Suprapubic skin (tissue), 4 donors: ENCODE results near the gene CNMD. TPM values are rescaled to one million over a fixed set of nuclear protein-coding genes. Genes with fewer than 3 reads are reported as not detected.
A peak's percentile ranks its signal among the peaks of the same experiment; 100 is the strongest.

Experiments used
- DNase-seq, 2 donors: peaks; one replicate each; pipeline ENCODE4 v3.0.0-alpha.2; 2019; ENCODE audit warnings: low spot score in 2 of 2
- H3K27ac ChIP-seq: fragments of 200-600 bp; sonication (generic); one replicate; pipeline ENCODE4 v1.5.1; 2019
- H3K27me3 ChIP-seq: fragments of 200-600 bp; sonication (generic); one replicate; pipeline ENCODE4 v1.5.1; 2019
- H3K36me3 ChIP-seq: fragments of 200-600 bp; sonication (generic); one replicate; pipeline ENCODE4 v1.5.1; 2019
- H3K4me1 ChIP-seq: fragments of 200-600 bp; sonication (generic); one replicate; pipeline ENCODE4 v1.5.1; 2019
- H3K4me3 ChIP-seq: fragments of 200-600 bp; sonication (generic); one replicate; pipeline ENCODE4 v1.5.1; 2019; ENCODE audit warnings: mild to moderate bottlenecking
- H3K9me3 ChIP-seq: fragments of 200-600 bp; sonication (generic); one replicate; pipeline ENCODE4 v1.5.1; 2019
- CTCF ChIP-seq, 2 donors: fragments of 200-600 bp in 1 of 2; fragments of 450-650 bp in 1 of 2; sonication (generic) in 1 of 2; IDR thresholded peaks; one replicate each; pipeline ENCODE4 v1.5.1; 2016 to 2019; ENCODE audit warnings: antibody characterized with exemption in 2 of 2, mild to moderate bottlenecking in 1 of 2, moderate library complexity in 1 of 2
- EP300 ChIP-seq: sonication (generic); formaldehyde crosslinking; IDR thresholded peaks from one replicate; pipeline ENCODE4 v1.6.1; 2017; ENCODE audit warnings: antibody characterized with exemption
- POLR2A ChIP-seq, 2 donors: fragments of 450-650 bp; IDR thresholded peaks; one replicate each; pipeline ENCODE4 v1.6.1; 2017; ENCODE audit warnings: antibody characterized with exemption in 2 of 2, mild to moderate bottlenecking in 2 of 2, moderate library complexity in 2 of 2
- POLR2AphosphoS5 ChIP-seq, 3 donors: sonication (generic); formaldehyde crosslinking; IDR thresholded peaks; one replicate each; pipeline ENCODE4 v1.6.1; 2017; ENCODE audit warnings: antibody characterized with exemption in 3 of 3
- WGBS: methylation state at CpG from one replicate; pipeline ENCODE4 v1.1.5; 2018; 5-methylcytosine and 5-hydroxymethylcytosine counted together
- total RNA-seq, 4 donors: library from RNA; depleted of rRNA; stranded (reverse); fragments of >200 nt; gene quantifications; one replicate each; pipeline ENCODE4 v1.1.0, GENCODE V29; 2016

The CNMD gene
- total RNA-seq, 4 donors from 2014 or later: not detected

- no peak for DNase-seq
- 69% methylated on average over 6 of the region's 6 CpGs for WGBS
- H3K27me3 ChIP-seq: peaks cover 19% of the 10 kb centered on the region
- H3K4me3 ChIP-seq: no peak overlapping the region
- TF ChIP-seq EP300: no peak
- no peaks in the 10 kb centered on the region for H3K4me1 ChIP-seq
- H3K36me3 ChIP-seq: no peaks in the 10 kb centered on the region
- H3K9me3 ChIP-seq: no peaks in the 10 kb centered on the region
- H3K27ac ChIP-seq: no peak overlapping the region
Observed at GRCh38 chr13:52744842-52745375, 5.3 kb upstream of the CNMD start.

- no peaks in the 10 kb centered on the region for H3K9me3 ChIP-seq
- no peaks in the 10 kb centered on the region for H3K36me3 ChIP-seq
- H3K27me3 ChIP-seq: peaks cover 27% of the 10 kb centered on the region
- H3K4me1 ChIP-seq: peaks cover 5% of the 10 kb centered on the region
- no peak for DNase-seq
- H3K27ac ChIP-seq: no peak overlapping the region
- WGBS: 94% methylated on average over 3 of the region's 3 CpGs
- no peak overlapping the region for H3K4me3 ChIP-seq
- TF ChIP-seq CTCF (IDR thresholded peaks at IDR 0.05): no peak
- TF ChIP-seq POLR2AphosphoS5 (IDR thresholded peaks at IDR 0.05): no peak
- no peak for TF ChIP-seq EP300
- no peak for TF ChIP-seq POLR2A (IDR thresholded peaks at IDR 0.05)
Observed at GRCh38 chr13:52743988-52744387, 4.4 kb upstream of the CNMD start.

- 60% methylated on average over 1 of the region's 1 CpG for WGBS
- DNase-seq: no peak
- peaks cover 32% of the 10 kb centered on the region for H3K27me3 ChIP-seq
Observed at GRCh38 chr13:52743569-52743968, 3.9 kb upstream of the CNMD start.

GRCh38 chr13:52738719-52739467 is 727 bp downstream of the CNMD start:
- Histone ChIP-seq H3K36me3 (no peaks in the 10 kb centered on the region), H3K4me3 (peak overlapping the region; percentile 35), H3K27me3 (peaks cover 49% of the 10 kb centered on the region), H3K4me1 (peaks cover 10% of the 10 kb centered on the region), H3K9me3 (no peaks in the 10 kb centered on the region), H3K27ac (no peak overlapping the region)
- WGBS: 13% methylated on average over 52 of the region's 75 CpGs
- no peak for DNase-seq
- TF ChIP-seq CTCF (IDR thresholded peaks at IDR 0.05): no peak
- no peak for TF ChIP-seq POLR2A (IDR thresholded peaks at IDR 0.05)
- TF ChIP-seq POLR2AphosphoS5 (IDR thresholded peaks at IDR 0.05): no peak
- TF ChIP-seq EP300: no peak

More at GRCh38 chr13:52743569-52743968, 3.9 kb upstream of the CNMD start:
- Histone ChIP-seq H3K9me3 (no peaks in the 10 kb centered on the region), H3K27ac (no peak overlapping the region), H3K36me3 (no peaks in the 10 kb centered on the region), H3K4me1 (peaks cover 10% of the 10 kb centered on the region), H3K4me3 (no peak overlapping the region)
- TF ChIP-seq CTCF (IDR thresholded peaks at IDR 0.05): no peak
- TF ChIP-seq EP300: no peak
- TF ChIP-seq POLR2A (IDR thresholded peaks at IDR 0.05): no peak
- no peak for TF ChIP-seq POLR2AphosphoS5 (IDR thresholded peaks at IDR 0.05)

- Histone ChIP-seq H3K9me3 (no peaks in the 10 kb centered on the region), H3K27me3 (peaks cover 46% of the 10 kb centered on the region), H3K4me3 (no peak overlapping the region), H3K36me3 (no peaks in the 10 kb centered on the region), H3K27ac (no peak overlapping the region), H3K4me1 (peaks cover 10% of the 10 kb centered on the region)
- TF ChIP-seq POLR2A (IDR thresholded peaks at IDR 0.05): no peak
- TF ChIP-seq POLR2AphosphoS5 (IDR thresholded peaks at IDR 0.05): no peak
- TF ChIP-seq EP300: no peak
- TF ChIP-seq CTCF (IDR thresholded peaks at IDR 0.05): no peak
- WGBS: 75% methylated on average over 4 of the region's 4 CpGs
- DNase-seq: no peak
Observed at GRCh38 chr13:52737965-52738364, 1.7 kb downstream of the CNMD start.
